D341Med (cell line): ENCODE data around the gene SMC6.

ENCODE experiments used
- DNase-seq: peaks from one replicate; pipeline ENCODE4 v3.0.0; 2012; ENCODE audit warnings: low spot score

The SMC6 gene

GRCh38 chr2:17765398-17765797, 11.8 kb upstream of the SMC6 start:
- no peak for DNase-seq

GRCh38 chr2:17763641-17764333, 10.2 kb upstream of the SMC6 start:
- no peak for DNase-seq

- no peak for DNase-seq
These were observed 8.8 kb upstream of the SMC6 start for GRCh38 chr2:17762451-17762850.

GRCh38 chr2:17759805-17760204, 6.2 kb upstream of the SMC6 start:
- no peak for DNase-seq

GRCh38 chr2:17758118-17758517, 4.5 kb upstream of the SMC6 start:
- no peak for DNase-seq

GRCh38 chr2:17757321-17757720, 3.7 kb upstream of the SMC6 start:
- no peak for DNase-seq

- DNase-seq = no peak
These were observed 3.1 kb upstream of the SMC6 start for GRCh38 chr2:17756668-17757067.

GRCh38 chr2:17754773-17755425, 1.3 kb upstream of the SMC6 start:
- DNase-seq = no peak

- DNase-seq = peak; percentile 74
These were observed 463 bp downstream of the SMC6 start for GRCh38 chr2:17752892-17753802.

- no peak for DNase-seq
These were observed 1.4 kb downstream of the SMC6 start for GRCh38 chr2:17752246-17752645.

- no peak for DNase-seq
These were observed 3.7 kb downstream of the SMC6 start for GRCh38 chr2:17749753-17750438.

- DNase-seq = no peak
These were observed 4.9 kb downstream of the SMC6 start for GRCh38 chr2:17748745-17749144.

- DNase-seq = no peak
These were observed 5.7 kb downstream of the SMC6 start for GRCh38 chr2:17747684-17748452.

- no peak for DNase-seq
These were observed 13.4 kb downstream of the SMC6 start for GRCh38 chr2:17740203-17740602.

- no peak for DNase-seq
These were observed 16.6 kb downstream of the SMC6 start for GRCh38 chr2:17736989-17737388.

- DNase-seq = no peak
These were observed 17.7 kb downstream of the SMC6 start for GRCh38 chr2:17735864-17736263.

- DNase-seq = no peak
These were observed 20.0 kb downstream of the SMC6 start for GRCh38 chr2:17733599-17733998.

- DNase-seq = no peak
These were observed 23.7 kb downstream of the SMC6 start for GRCh38 chr2:17729880-17730279.

- DNase-seq = no peak
These were observed 25.4 kb downstream of the SMC6 start for GRCh38 chr2:17728210-17728609.

GRCh38 chr2:17719562-17720371, 33.8 kb downstream of the SMC6 start:
- peak; percentile 17 for DNase-seq

GRCh38 chr2:17718689-17719088, 34.9 kb downstream of the SMC6 start:
- no peak for DNase-seq
